ENCODE measurements around the gene SP3.

The SP3 gene

GRCh38 chr2:173964565-173965371 is 405 bp downstream of the SP3 start:
- DNase-seq = no peak

GRCh38 chr2:173963817-173964564 is 1.2 kb downstream of the SP3 start:
- DNase-seq = peak; percentile 86

- peak; percentile 50 for DNase-seq
These were observed 1.8 kb downstream of the SP3 start for GRCh38 chr2:173963323-173963816.

GRCh38 chr2:173962583-173963110 is 2.5 kb downstream of the SP3 start:
- no peak for DNase-seq

GRCh38 chr2:173962031-173962430 is 3.1 kb downstream of the SP3 start:
- DNase-seq = no peak

- DNase-seq = no peak
These were observed 3.8 kb downstream of the SP3 start for GRCh38 chr2:173961346-173961705.

- DNase-seq = no peak
These were observed 5.3 kb downstream of the SP3 start for GRCh38 chr2:173959909-173960308.

- no peak for DNase-seq
These were observed 5.8 kb downstream of the SP3 start for GRCh38 chr2:173959358-173959884.

GRCh38 chr2:173958198-173958846 is 6.9 kb downstream of the SP3 start:
- DNase-seq = no peak

GRCh38 chr2:173957517-173957916 is 7.7 kb downstream of the SP3 start:
- no peak for DNase-seq

- DNase-seq = no peak
These were observed 8.7 kb downstream of the SP3 start for GRCh38 chr2:173956454-173956853.

GRCh38 chr2:173955867-173956266 is 9.3 kb downstream of the SP3 start:
- no peak for DNase-seq

- DNase-seq = no peak
These were observed 10.2 kb downstream of the SP3 start for GRCh38 chr2:173955004-173955403.

- no peak for DNase-seq
These were observed 12.1 kb downstream of the SP3 start for GRCh38 chr2:173953047-173953424.

GRCh38 chr2:173952267-173953046 is 12.7 kb downstream of the SP3 start:
- no peak for DNase-seq

- no peak for DNase-seq
These were observed 16.3 kb downstream of the SP3 start for GRCh38 chr2:173948842-173949241.

- no peak for DNase-seq
These were observed 17.0 kb downstream of the SP3 start for GRCh38 chr2:173948198-173948597.

GRCh38 chr2:173947131-173947530 is 18.0 kb downstream of the SP3 start:
- DNase-seq = no peak

GRCh38 chr2:173943738-173944137 is 21.4 kb downstream of the SP3 start:
- DNase-seq = no peak

GRCh38 chr2:173942861-173943523 is 22.2 kb downstream of the SP3 start:
- DNase-seq = no peak

- DNase-seq = no peak
These were observed 23.6 kb downstream of the SP3 start for GRCh38 chr2:173941567-173941966.

Data from T1000 (cell line).